NT2/D1 (cell line): ENCODE data around the gene AURKA.

Experiments
- SUZ12 ChIP-seq: IDR thresholded peaks from 2 replicates; pipeline ENCODE4 v1.6.1; 2011; ENCODE audit not compliant: insufficient read length, insufficient read depth; ENCODE audit errors: extremely low read depth
- YY1 ChIP-seq: IDR thresholded peaks from 2 replicates; pipeline ENCODE4 v1.6.1; 2011; ENCODE audit not compliant: insufficient read length, insufficient read depth
- ZNF274 ChIP-seq: IDR thresholded peaks from 2 replicates; pipeline ENCODE4 v1.6.1; 2011; ENCODE audit warnings: mild to moderate bottlenecking, low read depth, low read length

DNA sequence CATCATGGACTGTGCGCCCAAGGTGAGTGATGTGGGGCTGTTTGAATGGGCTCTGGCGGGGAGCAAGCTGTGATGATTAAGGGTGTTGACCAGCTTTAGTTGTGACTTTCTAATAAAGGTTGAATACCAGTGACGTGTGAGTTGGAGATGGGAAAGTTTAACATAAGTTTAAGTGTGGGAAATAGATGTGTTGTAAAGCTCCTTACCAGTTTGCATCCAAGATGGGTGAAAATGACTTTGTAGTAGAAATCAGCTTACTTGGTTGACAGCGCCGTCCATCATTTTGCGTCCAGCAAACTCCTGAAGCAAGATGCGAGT is 20.4 kb upstream of the AURKA start:
- no peak for TF ChIP-seq ZNF274
- no peak for TF ChIP-seq YY1
- no peak for TF ChIP-seq SUZ12
